GM19193 (cell line): ENCODE results near the gene TJP1.

Experiments used
- POLR2A ChIP-seq: IDR thresholded peaks from 4 replicates; pipeline ENCODE4 v1.6.1; 2011; ENCODE audit not compliant: insufficient read depth, insufficient read length; ENCODE audit errors: extremely low read depth

Gene TJP1

GRCh38 chr15:29656636-29657475 lies 165.4 kb downstream of the TJP1 start:
- no peak for TF ChIP-seq POLR2A

- no peak for TF ChIP-seq POLR2A
Observed at GRCh38 chr15:29652595-29652994, 169.7 kb downstream of the TJP1 start.

- TF ChIP-seq POLR2A, result no peak
Observed at GRCh38 chr15:29651476-29652233, 170.6 kb downstream of the TJP1 start.
